SJSA1 (cell line): ENCODE results near the gene SLC30A1. TPM values are rescaled to one million over a fixed set of nuclear protein-coding genes. Genes with fewer than 3 reads are reported as not detected.

Experiments
- DNase-seq, 2 experiments: peaks; one replicate each; pipeline ENCODE4 v3.0.0-alpha.2; 2015 to 2020; ENCODE audit warnings: low spot score in 2 of 2, low read depth in 1 of 2
- H3K27ac ChIP-seq: fragments of 250-450 bp; sonication (Bioruptor Pico); 2 replicates; pipeline ENCODE4 v1.5.1; 2020; ENCODE audit warnings: mild to moderate bottlenecking, moderate library complexity
- H3K27me3 ChIP-seq: fragments of 250-450 bp; sonication (Bioruptor Pico); replicated peaks from 2 replicates; pipeline ENCODE4 v1.5.1; 2020; ENCODE audit warnings: mild to moderate bottlenecking, moderate library complexity
- H3K36me3 ChIP-seq: fragments of 250-450 bp; sonication (Bioruptor Pico); 2 replicates; pipeline ENCODE4 v1.5.1; 2020; ENCODE audit warnings: mild to moderate bottlenecking
- H3K4me1 ChIP-seq: fragments of 250-450 bp; sonication (Bioruptor Pico); replicated peaks from 2 replicates; pipeline ENCODE4 v1.6.1; 2021; ENCODE audit warnings: mild to moderate bottlenecking
- H3K4me3 ChIP-seq: fragments of 250-450 bp; sonication (Bioruptor Pico); 2 replicates; pipeline ENCODE4 v1.5.1; 2020; ENCODE audit warnings: mild to moderate bottlenecking
- H3K9me3 ChIP-seq: fragments of 250-450 bp; sonication (Bioruptor Pico); replicated peaks from 2 replicates; pipeline ENCODE4 v1.5.1; 2020; ENCODE audit warnings: mild to moderate bottlenecking
- total RNA-seq: library from RNA; depleted of rRNA; stranded (reverse); fragments of >200 nt; shearing (Covaris generic); gene quantifications from 2 replicates; pipeline ENCODE4 v1.2.3, GENCODE V29; 2014; rRNA removed

SLC30A1 gene
- total RNA-seq, 1 experiment from 2014 or later: 14.5 TPM

- Histone ChIP-seq H3K36me3 (no peaks in the 10 kb centered on the region), H3K4me3 (no peak overlapping the region), H3K9me3 (no peaks in the 10 kb centered on the region), H3K27ac (no peak overlapping the region), H3K4me1 (no peaks in the 10 kb centered on the region), H3K27me3 (no peaks in the 10 kb centered on the region)
- DNase-seq: no peak
Observed at GRCh38 chr1:211524521-211524920, 54.4 kb downstream of the SLC30A1 start.

DNA sequence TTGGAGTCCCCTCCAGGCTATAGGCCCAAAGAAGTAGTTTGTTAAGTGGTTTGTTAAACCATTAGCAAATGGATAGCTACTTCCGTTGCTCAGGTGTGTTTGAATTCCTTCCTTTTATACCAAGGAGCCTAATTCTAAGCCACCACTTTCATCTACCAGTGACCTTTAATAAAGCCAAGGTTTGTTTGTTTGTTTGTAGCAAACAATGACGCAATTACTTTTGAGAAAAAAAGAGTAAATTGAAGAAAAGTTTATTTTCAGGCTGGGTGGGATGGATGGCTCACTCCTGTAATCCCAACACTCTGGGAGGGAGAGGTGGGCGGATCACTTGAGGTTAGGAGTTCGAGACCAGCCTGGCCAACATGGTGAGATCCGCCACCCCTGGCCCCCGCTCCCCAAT, 56.2 kb downstream of the SLC30A1 start:
- DNase-seq: no peak
- Histone ChIP-seq H3K4me1 (no peaks in the 10 kb centered on the region), H3K27ac (no peak overlapping the region), H3K36me3 (no peaks in the 10 kb centered on the region), H3K27me3 (no peaks in the 10 kb centered on the region), H3K9me3 (no peaks in the 10 kb centered on the region), H3K4me3 (no peak overlapping the region)

Other genes starting within 250 kb of the SLC30A1 start
- gene RD3, start 87.0 kb downstream of the SLC30A1 start, total RNA-seq: not detected in 2 replicates
- gene NEK2, start 96.5 kb upstream of the SLC30A1 start, total RNA-seq: 61.4 and 75.1 TPM in 2 replicates